HepG2 (cell line): ENCODE results near the gene ZFP82. TPM values are rescaled to one million over a fixed set of nuclear protein-coding genes. Genes with fewer than 3 reads are reported as not detected.

Source experiments
- AHDC1 ChIP-seq: sonication (generic); formaldehyde crosslinking; IDR thresholded peaks from 2 replicates; pipeline ENCODE4 v1.5.1; 2020; ENCODE audit warnings: mild to moderate bottlenecking, missing genetic modification reagents, borderline replicate concordance
- CREM ChIP-seq, 2 experiments: sonication (generic) in 1 of 2; formaldehyde crosslinking in 1 of 2; IDR thresholded peaks; 2 replicates each; pipeline versions ENCODE4 v1.4.0 to v1.6.1; 2016 to 2020; ENCODE audit warnings: antibody characterized with exemption in 1 of 2, mild to moderate bottlenecking in 1 of 2, missing genetic modification reagents in 1 of 2
- KDM3A ChIP-seq: IDR thresholded peaks from 2 replicates; pipeline ENCODE4 v1.6.1; 2018; ENCODE audit warnings: low read depth, missing compliant biosample characterization
- KDM6A ChIP-seq: IDR thresholded peaks from 2 replicates; pipeline ENCODE4 v1.6.1; 2016; ENCODE audit warnings: low read depth
- ONECUT2 ChIP-seq: sonication (generic); formaldehyde crosslinking; IDR thresholded peaks from 2 replicates; pipeline ENCODE4 v1.4.0; 2020; ENCODE audit warnings: missing genetic modification reagents
- PBX2 ChIP-seq: IDR thresholded peaks from 2 replicates; pipeline ENCODE4 v1.6.1; 2016; ENCODE audit warnings: control low read depth
- RARA ChIP-seq: IDR thresholded peaks from 2 replicates; pipeline ENCODE4 v1.6.1; 2016; ENCODE audit warnings: missing genetic modification reagents, missing compliant biosample characterization
- RBM22 ChIP-seq: fragments of 200-400 bp; formaldehyde crosslinking; optimal IDR thresholded peaks from 2 replicates; pipeline ENCODE3; 2017; ENCODE audit warnings: mild to moderate bottlenecking, low read length, moderate library complexity
- SRSF9 ChIP-seq: fragments of 200-400 bp; formaldehyde crosslinking; IDR thresholded peaks from 2 replicates; pipeline ENCODE4 v1.6.1; 2018; ENCODE audit warnings: borderline replicate concordance, mild to moderate bottlenecking, low read depth, low read length; ENCODE audit not compliant: insufficient read depth, poor library complexity, severe bottlenecking
- ZHX1 ChIP-seq: sonication (generic); formaldehyde crosslinking; IDR thresholded peaks from 2 replicates; pipeline ENCODE4 v1.8.1; 2022; ENCODE audit warnings: low read depth, mild to moderate bottlenecking, missing genetic modification reagents
- ZNF235 ChIP-seq: sonication (generic); formaldehyde crosslinking; IDR thresholded peaks from 2 replicates; pipeline ENCODE4 v1.8.1; 2023; ENCODE audit warnings: mild to moderate bottlenecking, missing genetic modification reagents, borderline replicate concordance
- ZNF510 ChIP-seq: sonication (generic); formaldehyde crosslinking; IDR thresholded peaks from 2 replicates; pipeline ENCODE4 v1.4.0; 2020; ENCODE audit warnings: low read depth, mild to moderate bottlenecking, missing genetic modification reagents
- ZSCAN29 ChIP-seq: sonication (generic); formaldehyde crosslinking; conservative IDR thresholded peaks from 2 replicates; pipeline ENCODE4 v1.4.0; 2020; ENCODE audit warnings: mild to moderate bottlenecking, missing genetic modification reagents
- polyA plus RNA-seq, 8 experiments: library from polyadenylated mRNA; depleted of rRNA in 3 of 8; stranded (reverse) in 7 of 8; unstranded in 1 of 8; fragments of >200 nt; fragmentation: Illumina TruSeq in 4 of 8; extraction: Trizol in 4 of 8; gene quantifications; 2 replicates each; pipeline versions ENCODE4 v1.2.1 to v1.2.3, GENCODE V29; 2011 to 2016; ENCODE audit warnings: low read depth in 4 of 8, missing spikeins in 1 of 8, mixed read lengths in 1 of 8; ENCODE audit not compliant: insufficient read depth in 1 of 8
- total RNA-seq, 5 experiments: library from RNA; depleted of rRNA; stranded (reverse); fragments of >200 nt; fragmentation: Illumina TruSeq; extraction: Trizol; gene quantifications; 2 replicates each; pipeline ENCODE4 v1.2.3, GENCODE V29; 2016; ENCODE audit warnings: low read depth in 1 of 5
- TF ChIP-seq, protein P1 (sequence below): sonication (generic); formaldehyde crosslinking; IDR thresholded peaks from 2 replicates; pipeline ENCODE4 v1.4.0; 2020; ENCODE audit warnings: missing genetic modification reagents; ENCODE audit errors: not compliant biosample characterization
- TF ChIP-seq, protein P2 (sequence below): sonication (generic); formaldehyde crosslinking; conservative IDR thresholded peaks from 2 replicates; pipeline ENCODE4 v1.8.0; 2022; ENCODE audit warnings: missing genetic modification reagents

The ZFP82 gene
- total and polyA plus RNA-seq, 2 of the 13 experiments (the other 11 are each of a cell fraction or from before 2014, with no cell fraction given): 1.7 to 4.3 TPM

DNA sequence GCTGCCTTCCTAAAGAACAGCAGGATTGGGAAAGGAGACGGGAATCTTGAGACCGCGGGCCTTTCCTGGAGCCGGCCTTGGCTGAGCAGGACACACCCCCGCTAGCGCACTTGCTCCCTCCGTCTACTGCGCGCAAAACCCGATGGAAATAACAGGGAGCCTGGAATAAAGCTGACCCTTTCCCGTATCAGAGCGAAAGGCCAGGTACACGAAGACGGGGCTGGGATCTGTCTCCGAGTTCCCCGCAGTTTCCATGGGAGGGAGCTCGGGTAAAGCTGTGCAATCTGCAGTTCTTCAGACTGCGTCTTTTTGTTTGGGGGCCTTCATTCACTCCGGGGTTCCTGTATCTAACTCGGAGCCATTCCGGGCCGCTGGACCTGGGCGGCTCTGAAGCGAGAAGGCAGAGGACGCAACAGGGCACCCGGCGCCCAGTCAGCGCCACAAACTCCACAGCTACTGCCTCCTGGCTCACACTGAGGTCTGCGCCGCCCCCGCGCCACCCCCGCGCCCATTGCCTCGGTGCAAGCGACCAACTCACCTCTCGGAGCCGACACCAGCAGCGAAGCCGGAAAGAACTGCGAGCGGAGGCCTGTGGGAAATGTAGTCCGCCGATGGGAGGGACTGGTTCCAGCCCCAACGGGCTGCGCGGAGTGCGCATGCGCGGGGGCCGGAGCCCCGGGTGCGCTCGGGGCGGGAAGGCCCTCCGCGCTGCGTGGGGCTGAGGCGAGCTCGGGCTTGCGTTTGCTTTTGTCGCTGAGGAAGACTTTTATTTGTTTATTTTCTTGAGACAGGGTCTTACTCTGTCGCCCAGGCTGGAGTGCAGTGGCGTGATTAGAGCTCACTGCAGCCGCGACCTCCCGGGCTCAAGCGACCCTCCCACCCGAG lies 39.6 kb downstream of the ZFP82 start, which contains the start of gene ZFP14 (continued):
- TF ChIP-seq AHDC1 (CRISPR knock-in tag): 0 out of 2 replicates have a peak, but pooled peaks have one; percentile 25
- TF ChIP-seq CREM (IDR thresholded peaks at IDR 0.05): peak; percentile 78
- TF ChIP-seq CREM (CRISPR knock-in tag; IDR thresholded peaks at IDR 0.05): no peak
- no peak for TF ChIP-seq RARA (CRISPR knock-in tag)
- TF ChIP-seq KDM3A (CRISPR knock-in tag): peak; percentile 78
- no peak for TF ChIP-seq ZNF510 (CRISPR knock-in tag)
- no peak for TF ChIP-seq ZSCAN29 (CRISPR knock-in tag)
- TF ChIP-seq KDM6A (CRISPR knock-in tag): no peak
- TF ChIP-seq RBM22: no peak
- TF ChIP-seq, protein P1, sequence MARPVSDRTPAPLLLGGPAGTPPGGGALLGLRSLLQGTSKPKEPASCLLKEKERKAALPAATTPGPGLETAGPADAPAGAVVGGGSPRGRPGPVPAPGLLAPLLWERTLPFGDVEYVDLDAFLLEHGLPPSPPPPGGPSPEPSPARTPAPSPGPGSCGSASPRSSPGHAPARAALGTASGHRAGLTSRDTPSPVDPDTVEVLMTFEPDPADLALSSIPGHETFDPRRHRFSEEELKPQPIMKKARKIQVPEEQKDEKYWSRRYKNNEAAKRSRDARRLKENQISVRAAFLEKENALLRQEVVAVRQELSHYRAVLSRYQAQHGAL (CRISPR knock-in tag): no peak
- no peak for TF ChIP-seq SRSF9
- TF ChIP-seq ZHX1 (CRISPR knock-in tag): peak; percentile 55; the same call in 1 of the 2 replicates
- TF ChIP-seq, protein P2, sequence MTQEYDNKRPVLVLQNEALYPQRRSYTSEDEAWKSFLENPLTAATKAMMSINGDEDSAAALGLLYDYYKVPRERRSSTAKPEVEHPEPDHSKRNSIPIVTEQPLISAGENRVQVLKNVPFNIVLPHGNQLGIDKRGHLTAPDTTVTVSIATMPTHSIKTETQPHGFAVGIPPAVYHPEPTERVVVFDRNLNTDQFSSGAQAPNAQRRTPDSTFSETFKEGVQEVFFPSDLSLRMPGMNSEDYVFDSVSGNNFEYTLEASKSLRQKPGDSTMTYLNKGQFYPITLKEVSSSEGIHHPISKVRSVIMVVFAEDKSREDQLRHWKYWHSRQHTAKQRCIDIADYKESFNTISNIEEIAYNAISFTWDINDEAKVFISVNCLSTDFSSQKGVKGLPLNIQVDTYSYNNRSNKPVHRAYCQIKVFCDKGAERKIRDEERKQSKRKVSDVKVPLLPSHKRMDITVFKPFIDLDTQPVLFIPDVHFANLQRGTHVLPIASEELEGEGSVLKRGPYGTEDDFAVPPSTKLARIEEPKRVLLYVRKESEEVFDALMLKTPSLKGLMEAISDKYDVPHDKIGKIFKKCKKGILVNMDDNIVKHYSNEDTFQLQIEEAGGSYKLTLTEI (CRISPR knock-in tag): no peak
- TF ChIP-seq PBX2 (CRISPR knock-in tag): no peak
- no peak for TF ChIP-seq ONECUT2 (CRISPR knock-in tag)
- TF ChIP-seq ZNF235 (CRISPR knock-in tag): no peak
